Lung (tissue), 12 donors: Measurements from ENCODE around the gene FALEC. TPM values are rescaled to one million over a fixed set of nuclear protein-coding genes. Genes with fewer than 3 reads are reported as not detected.
"Not testable (repeated sequence)": the region's sequence is repeated elsewhere in the genome, so short reads cannot be mapped to it uniquely, and the experiment has no call there.

ENCODE experiments used
- ATAC-seq: fragments of 200-7000 bp; cut with Tn5 transposase; one replicate; pipeline ENCODE4 v1.9.1; 2020; ENCODE audit warnings: moderate number of reproducible peaks; ENCODE audit not compliant: insufficient read depth, low FRiP score
- DNase-seq, 3 donors: peaks; one replicate each; pipeline ENCODE4 v3.0.0-alpha.2; 2013 to 2017
- H3K27ac ChIP-seq, 2 donors: one replicate each; pipeline ENCODE4 v1.5.1; 2013; ENCODE audit warnings: mild to moderate bottlenecking in 2 of 2, moderate library complexity in 2 of 2, control low read depth in 1 of 2, inconsistent platforms in 1 of 2, low read depth in 1 of 2, low read length in 1 of 2
- H3K27me3 ChIP-seq, 3 donors: one replicate each; pipeline ENCODE4 v1.5.1; 2013; ENCODE audit warnings: low read length in 2 of 3; ENCODE audit not compliant: control insufficient read depth in 3 of 3, insufficient read depth in 3 of 3
- H3K36me3 ChIP-seq, 4 donors: one replicate each; pipeline ENCODE4 v1.5.1; 2013; ENCODE audit warnings: low read length in 4 of 4, mild to moderate bottlenecking in 1 of 4, moderate library complexity in 1 of 4; ENCODE audit not compliant: control insufficient read depth in 4 of 4, insufficient read depth in 4 of 4
- H3K4me1 ChIP-seq, 5 donors: one replicate each; pipeline ENCODE4 v1.5.1; 2013; ENCODE audit warnings: low read length in 5 of 5, mild to moderate bottlenecking in 2 of 5, moderate library complexity in 1 of 5; ENCODE audit not compliant: control insufficient read depth in 5 of 5, insufficient read depth in 5 of 5
- H3K4me3 ChIP-seq: one replicate; pipeline ENCODE4 v1.5.1; 2013; ENCODE audit warnings: mild to moderate bottlenecking, control low read depth, moderate library complexity
- H3K9ac ChIP-seq, 2 donors: one replicate each; pipeline ENCODE4 v1.5.1; 2013; ENCODE audit warnings: low read length in 2 of 2, control low read depth in 1 of 2; ENCODE audit not compliant: insufficient read depth in 1 of 2
- H3K9me3 ChIP-seq, 4 donors: one replicate each; pipeline ENCODE4 v1.5.1; 2013; ENCODE audit warnings: low read length in 3 of 4, mild to moderate bottlenecking in 1 of 4, moderate library complexity in 1 of 4; ENCODE audit not compliant: control insufficient read depth in 4 of 4, insufficient read depth in 3 of 4
- CTCF ChIP-seq: IDR thresholded peaks from 2 replicates; pipeline ENCODE4 v1.5.1; 2012; ENCODE audit warnings: mild to moderate bottlenecking; ENCODE audit errors: control extremely low read depth, extremely low read depth
- WGBS, 2 donors: extraction: QIAGEN DNeasy Blood & Tissue Kit; methylation state at CpG; one replicate each; pipeline ENCODE4 v1.1.7; 2013; 5-methylcytosine and 5-hydroxymethylcytosine counted together
- polyA plus RNA-seq, 2 donors: library from polyadenylated mRNA; stranded (reverse); fragments of 200-250 nt; gene quantifications; one replicate each; pipeline ENCODE4 v1.2.1, GENCODE V29; 2013
- total RNA-seq, 2 donors: library from RNA; depleted of rRNA in 1 of 2; stranded (reverse); fragments of >200 nt in 1 of 2; gene quantifications; one replicate each; pipeline ENCODE4 v1.2.1, GENCODE V29; 2014 to 2021
- donor health status: control.
- donor health status: control.
- donor health status: Bipolar disorder and iron deficiency.
- donor health status: healthy.
- donor health status: DM: yes; HTN: yes; CAD: no.

The FALEC gene
- total and polyA plus RNA-seq, 4 donors: 0.09 TPM; not detected in 3

DNA sequence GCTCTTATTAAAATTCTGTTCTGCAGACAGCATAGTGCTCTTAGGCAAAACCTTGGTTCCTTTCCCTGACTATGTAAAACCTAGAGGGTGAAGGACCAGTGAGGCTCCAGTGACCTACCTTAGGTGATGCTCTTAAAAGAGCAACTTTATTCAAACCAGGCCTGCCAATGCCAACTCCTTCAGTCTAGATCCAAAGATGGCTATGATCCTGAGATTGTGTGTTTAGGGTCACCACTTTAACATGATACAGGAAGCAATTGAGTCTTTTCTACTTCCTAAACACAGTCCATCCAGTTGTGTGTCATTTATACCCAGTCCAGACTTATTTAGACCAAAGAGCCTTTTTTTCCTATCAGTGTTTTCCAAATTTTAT, 53.0 kb downstream of the FALEC start:
- H3K27ac ChIP-seq: peak overlapping the region; percentile 81 to 98
- H3K9me3 ChIP-seq: no peaks in the 10 kb centered on the region
- H3K27me3 ChIP-seq: no peaks in the 10 kb centered on the region
- no peak for TF ChIP-seq CTCF
- ATAC-seq (no peak), DNase-seq (no peak)
- H3K4me1 ChIP-seq: peaks cover 29 to 55% (median 31%) of the 10 kb centered on the region in 5 donors
- no peak overlapping the region for H3K4me3 ChIP-seq
- peaks cover 5 to 15% (median 12%) of the 10 kb centered on the region in 4 donors for H3K36me3 ChIP-seq
- H3K9ac ChIP-seq: peak overlapping the region in 1 of 2 donors; percentile 83

- H3K36me3 ChIP-seq: peaks cover 20 to 48% (median 39%) of the 10 kb centered on the region in 4 donors
- peaks cover 11 to 56% (median 26%) of the 10 kb centered on the region in 5 donors for H3K4me1 ChIP-seq
- no peaks in the 10 kb centered on the region for H3K9me3 ChIP-seq
- no peaks in the 10 kb centered on the region for H3K27me3 ChIP-seq
- no peak for ATAC-seq
- no peak overlapping the region for H3K4me3 ChIP-seq
- H3K9ac ChIP-seq: no peak overlapping the region
- H3K27ac ChIP-seq: peak overlapping the region; percentile 28 to 56
- WGBS, 2 donors: 45 to 75% methylated on average over 4 of the region's 4 CpGs
- no peak for DNase-seq
- no peak for TF ChIP-seq CTCF
Observed at GRCh38 chr1:150572918-150573647, 57.5 kb downstream of the FALEC start.

GRCh38 chr1:150573648-150574071, 58.1 kb downstream of the FALEC start:
- not testable (repeated sequence) for H3K4me3 ChIP-seq, H3K9me3 ChIP-seq, ATAC-seq, H3K27me3 ChIP-seq, H3K9ac ChIP-seq, DNase-seq
- Histone ChIP-seq H3K4me1 (peaks cover 11 to 51% (median 23%) of the 10 kb centered on the region in 5 donors), H3K27ac (peak overlapping the region in 1 of 2 donors; percentile 56), H3K36me3 (peaks cover 20 to 54% (median 41%) of the 10 kb centered on the region in 4 donors)
- WGBS, 2 donors: 67 to 91% methylated on average over 13 of the region's 13 CpGs

GRCh38 chr1:150574260-150575071, 58.9 kb downstream of the FALEC start:
- peak overlapping the region; percentile 58 to 98 for H3K27ac ChIP-seq
- 39 to 58% methylated on average over 6 of the region's 6 CpGs for WGBS, 2 donors
- TF ChIP-seq CTCF: no peak
- DNase-seq: peak in 1 of 3 donors; percentile 37
- peak overlapping the region in 1 of 2 donors; percentile 47 for H3K9ac ChIP-seq
- H3K4me1 ChIP-seq: peaks cover 7 to 42% (median 19%) of the 10 kb centered on the region in 5 donors
- H3K27me3 ChIP-seq: no peaks in the 10 kb centered on the region
- H3K9me3 ChIP-seq: no peaks in the 10 kb centered on the region
- peaks cover 20 to 59% (median 41%) of the 10 kb centered on the region in 4 donors for H3K36me3 ChIP-seq
- peak overlapping the region; percentile 36 for H3K4me3 ChIP-seq
- ATAC-seq: no peak
